IMR-90 (cell line): ENCODE results near the gene DYTN. TPM values are rescaled to one million over a fixed set of nuclear protein-coding genes. Genes with fewer than 3 reads are reported as not detected.

Experiments used
- ATAC-seq: fragments of 200-7000 bp; cut with Tn5 transposase; 2 replicates; pipeline ENCODE4 v1.9.1; 2020; ENCODE audit warnings: low read depth, mild to moderate bottlenecking, moderate library complexity
- BruUV-seq: library from RNA; stranded (reverse); fragments of 400-500 nt; replicated peaks from 2 replicates; lab custom pipeline; 2021; lab: Mats Ljungman, UMichigan
- CTCF ChIA-PET: fragments of 300-600 bp; formaldehyde crosslinking; extraction: SDS; loops from one replicate; lab custom pipeline; 2021; ENCODE audit warnings: antibody characterized with exemption; lab: Yijun Ruan, JAX
- POLR2A ChIA-PET: fragments of 300-600 bp; sonication (Branson Sonifier 250); formaldehyde crosslinking; loops from one replicate; lab custom pipeline; 2022; ENCODE audit warnings: antibody characterized with exemption; ENCODE audit not compliant: unreplicated experiment; lab: Charles Lee
- DNase-seq: peaks from one replicate; pipeline ENCODE4 v3.0.0; 2013
- H2AFZ ChIP-seq: replicated peaks from 2 replicates; pipeline ENCODE3; 2013; ENCODE audit warnings: low read length, mild to moderate bottlenecking; ENCODE audit not compliant: poor library complexity
- H2AK5ac ChIP-seq: 2 replicates; pipeline ENCODE4 v1.6.1; 2013; ENCODE audit warnings: low read depth, low read length, inconsistent platforms
- H2AK9ac ChIP-seq: replicated peaks from 2 replicates; pipeline ENCODE3; 2013; ENCODE audit warnings: mild to moderate bottlenecking, low read depth, low read length, moderate library complexity; ENCODE audit not compliant: poor library complexity
- H2BK120ac ChIP-seq: 2 replicates; pipeline ENCODE4 v1.6.1; 2013; ENCODE audit warnings: low read depth, low read length, inconsistent platforms
- H2BK15ac ChIP-seq: 3 replicates; pipeline ENCODE4 v1.6.1; 2013; ENCODE audit warnings: low read depth, low read length, inconsistent platforms
- H2BK20ac ChIP-seq: 2 replicates; pipeline ENCODE4 v1.6.1; 2013; ENCODE audit warnings: low read depth, mild to moderate bottlenecking, inconsistent platforms, low read length, moderate library complexity
- H2BK5ac ChIP-seq: 2 replicates; pipeline ENCODE4 v1.6.1; 2013; ENCODE audit warnings: mild to moderate bottlenecking, low read depth, low read length, inconsistent platforms; ENCODE audit not compliant: poor library complexity, severe bottlenecking
- H3K14ac ChIP-seq: replicated peaks from 2 replicates; pipeline ENCODE4 v1.6.1; 2013; ENCODE audit warnings: low read depth, low read length, inconsistent platforms
- H3K18ac ChIP-seq: 2 replicates; pipeline ENCODE4 v1.6.1; 2013; ENCODE audit warnings: low read depth, low read length, control low read depth
- H3K23ac ChIP-seq: 2 replicates; pipeline ENCODE4 v1.6.1; 2013; ENCODE audit warnings: low read depth, low read length, inconsistent platforms
- H3K27ac ChIP-seq: 2 replicates; pipeline ENCODE4 v1.5.1; 2013; ENCODE audit warnings: mild to moderate bottlenecking, control low read depth, low read length; ENCODE audit not compliant: insufficient read depth
- H3K27me3 ChIP-seq: 2 replicates; pipeline ENCODE4 v1.6.1; 2013; ENCODE audit warnings: low read length; ENCODE audit not compliant: control insufficient read depth, insufficient read depth
- H3K36me3 ChIP-seq: 2 replicates; pipeline ENCODE4 v1.6.1; 2013; ENCODE audit warnings: low read length, mixed read lengths; ENCODE audit not compliant: control insufficient read depth, insufficient read depth
- H3K4ac ChIP-seq: 2 replicates; pipeline ENCODE4 v1.6.1; 2013; ENCODE audit warnings: low read depth, low read length, inconsistent platforms
- H3K4me1 ChIP-seq: 2 replicates; pipeline ENCODE4 v1.6.1; 2013; ENCODE audit warnings: low read length, mixed read lengths; ENCODE audit not compliant: control insufficient read depth, insufficient read depth
- H3K4me2 ChIP-seq: 2 replicates; pipeline ENCODE4 v1.6.1; 2013; ENCODE audit warnings: low read depth, mild to moderate bottlenecking, control low read depth, low read length, moderate library complexity
- H3K4me3 ChIP-seq: 2 replicates; pipeline ENCODE4 v1.5.1; 2013; ENCODE audit warnings: low read depth, mild to moderate bottlenecking, control low read depth, low read length, moderate library complexity; ENCODE audit not compliant: insufficient read depth
- H3K56ac ChIP-seq: 2 replicates; pipeline ENCODE4 v1.6.1; 2013; ENCODE audit warnings: low read length, inconsistent platforms; ENCODE audit not compliant: insufficient read depth; ENCODE audit errors: extremely low read depth
- H3K79me1 ChIP-seq, 2 experiments: 2 replicates each; pipeline ENCODE4 v1.6.1; 2013; ENCODE audit warnings: low read length in 2 of 2, inconsistent platforms in 1 of 2, low read depth in 1 of 2
- H3K9ac ChIP-seq: 2 replicates; pipeline ENCODE4 v1.6.1; 2013; ENCODE audit warnings: low read depth, low read length, control low read depth
- H3K9me1 ChIP-seq: 2 replicates; pipeline ENCODE4 v1.6.1; 2013; ENCODE audit warnings: low read length, inconsistent platforms; ENCODE audit not compliant: insufficient read depth
- H3K9me3 ChIP-seq: 2 replicates; pipeline ENCODE4 v1.6.1; 2013; ENCODE audit warnings: low read length; ENCODE audit not compliant: control insufficient read depth, insufficient read depth
- H4K20me1 ChIP-seq: 2 replicates; pipeline ENCODE4 v1.6.1; 2013; ENCODE audit warnings: low read length, inconsistent platforms; ENCODE audit not compliant: insufficient read depth
- H4K5ac ChIP-seq: 2 replicates; pipeline ENCODE4 v1.6.1; 2013; ENCODE audit warnings: mild to moderate bottlenecking, low read depth, low read length, control low read depth
- H4K8ac ChIP-seq, 2 experiments: 2 replicates each; pipeline ENCODE4 v1.6.1; 2013; ENCODE audit warnings: low read depth in 2 of 2, low read length in 2 of 2, control low read depth in 1 of 2, inconsistent platforms in 1 of 2
- H4K91ac ChIP-seq: 2 replicates; pipeline ENCODE4 v1.6.1; 2013; ENCODE audit warnings: low read depth, low read length, inconsistent platforms; ENCODE audit not compliant: insufficient read depth
- CTCF ChIP-seq: conservative IDR thresholded peaks from 2 replicates; pipeline ENCODE4 v1.5.1; 2012; ENCODE audit warnings: mild to moderate bottlenecking, low read depth, low read length, improper control_type of control experiment
- FOS ChIP-seq: fragments of 150-350 bp; IDR thresholded peaks from 2 replicates; pipeline ENCODE4 v1.6.1; 2016; ENCODE audit warnings: low read depth, low read length
- NFE2L2 ChIP-seq: fragments of 150-350 bp; IDR thresholded peaks from 2 replicates; pipeline ENCODE4 v1.6.1; 2016; ENCODE audit warnings: low read depth, mild to moderate bottlenecking, low read length
- RCOR1 ChIP-seq: IDR thresholded peaks from 2 replicates; pipeline ENCODE4 v1.6.1; 2012; ENCODE audit warnings: mild to moderate bottlenecking, low read length, improper control_type of control experiment; ENCODE audit not compliant: insufficient replicate concordance
- SMC3 ChIP-seq: fragments of 150-350 bp; IDR thresholded peaks from 2 replicates; pipeline ENCODE4 v1.6.1; 2016; ENCODE audit warnings: low read depth, mild to moderate bottlenecking, antibody characterized with exemption, low read length, moderate library complexity
- dilution Hi-C: fragments of 300-500 bp; cut with HindIII; formaldehyde crosslinking; loops from one replicate; pipeline ENCODE4 v1.14.3; 2018; ENCODE audit warnings: low sequenced_read_pairs; ENCODE audit not compliant: unreplicated experiment
- in situ Hi-C: fragments of 300-500 bp; cut with MboI; formaldehyde crosslinking; loops from 3 replicates; pipeline ENCODE4 v1.14.3; 2019; ENCODE audit warnings: low sequenced_read_pairs, inconsistent platforms, mixed read lengths
- intact Hi-C: fragments of 100-400 bp; cut with micrococcal nuclease; formaldehyde crosslinking; loops from 2 replicates; pipeline ENCODE4 v1.10.0; 2022
- polyA plus RNA-seq, 3 experiments: library from polyadenylated mRNA; depleted of rRNA; stranded (reverse); fragments of >200 nt; gene quantifications; 2 replicates each; pipeline ENCODE4 v1.2.3, GENCODE V29; 2012; ENCODE audit warnings: low replicate concordance in 1 of 3
- total RNA-seq: library from RNA; depleted of rRNA; stranded (reverse); fragments of >200 nt; gene quantifications from 2 replicates; pipeline ENCODE4 v1.2.3, GENCODE V29; 2012

The DYTN gene
- total and polyA plus RNA-seq, 2 of the 4 experiments (the other 2 are of a cell fraction): not detected

DNA sequence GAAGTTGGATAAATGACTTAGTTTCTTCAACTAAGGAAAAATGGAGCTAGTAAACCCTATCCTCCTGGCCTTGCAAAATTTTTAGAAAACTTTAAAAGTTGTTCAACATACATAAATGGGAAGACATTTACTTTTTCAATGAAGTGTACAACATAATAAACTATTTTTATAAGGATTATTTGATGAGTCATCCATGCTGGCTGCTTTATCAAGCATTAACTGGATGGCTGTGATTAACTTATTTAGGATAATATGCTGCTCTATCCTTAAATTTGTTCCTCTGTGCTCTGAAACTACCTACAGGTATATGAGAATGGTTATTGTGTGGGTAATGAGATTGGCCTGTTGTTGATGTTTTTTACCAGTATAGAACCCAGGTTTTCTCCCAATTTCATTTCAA is 21.3 kb downstream of the DYTN start:
- in situ Hi-C loops (loop anchor here (10.0 kb wide), 1 partner anchor 778 kb away; no protein-coding TSS in a partner anchor), intact Hi-C loops (loop anchor here (10.0 kb wide), 2 partner anchors 928 to 1038 kb away; partner anchors contain the start of gene METTL21A), dilution Hi-C loops (no loop called here)
- H3K27me3 ChIP-seq: peaks cover 3% of the 10 kb centered on the region
- H2AFZ ChIP-seq: no peak overlapping the region
- no peak overlapping the region for H3K56ac ChIP-seq
- CTCF ChIA-PET: interaction anchor here (0.9 kb wide), 1 partner anchor 11 kb away, joined by 3 read pairs; no protein-coding TSS in a partner anchor
- no peak overlapping the region for H2BK20ac ChIP-seq
- no peak overlapping the region for H3K9ac ChIP-seq
- no peak overlapping the region for H2AK9ac ChIP-seq
- BruUV-seq: no TSS peak
- no peak overlapping the region for H2BK5ac ChIP-seq
- no peaks in the 10 kb centered on the region for H3K9me1 ChIP-seq
- peak; percentile 30; the same call in 1 of the 2 replicates for TF ChIP-seq FOS
- no peak for TF ChIP-seq SMC3
- TF ChIP-seq NFE2L2: peak; percentile 78
- no peak for TF ChIP-seq CTCF
- no peak for TF ChIP-seq RCOR1
- no peak overlapping the region for H4K8ac ChIP-seq
- H4K91ac ChIP-seq: no peak overlapping the region
- no peak overlapping the region for H3K4ac ChIP-seq
- no peaks in the 10 kb centered on the region for H3K4me1 ChIP-seq
- H4K20me1 ChIP-seq: no peaks in the 10 kb centered on the region
- H2BK120ac ChIP-seq: no peak overlapping the region
- no peak overlapping the region for H2BK15ac ChIP-seq
- DNase-seq (no peak), ATAC-seq (no peak)
- no peak overlapping the region for H2AK5ac ChIP-seq
- no peak overlapping the region for H3K27ac ChIP-seq
- H4K5ac ChIP-seq: no peak overlapping the region
- POLR2A ChIA-PET: no interaction called here
- H3K79me1 ChIP-seq: no peaks in the 10 kb centered on the region
- H3K36me3 ChIP-seq: no peaks in the 10 kb centered on the region
- no peak overlapping the region for H3K23ac ChIP-seq
- H3K4me2 ChIP-seq: no peak overlapping the region
- H3K18ac ChIP-seq: no peak overlapping the region
- H3K9me3 ChIP-seq: no peaks in the 10 kb centered on the region
- H3K4me3 ChIP-seq: no peak overlapping the region
- H3K14ac ChIP-seq: no peak overlapping the region
